WTC11 (cell line): ENCODE data around the gene CPHXL. TPM values are rescaled to one million over a fixed set of nuclear protein-coding genes. Genes with fewer than 3 reads are reported as not detected.
A peak's percentile ranks its signal among the peaks of the same experiment; 100 is the strongest.

ENCODE experiments used
- ATAC-seq: fragments of 200-7000 bp; cut with Tn5 transposase; 2 replicates; pipeline ENCODE4 v1.10.0; 2021; ENCODE audit warnings: mild to moderate bottlenecking, moderate library complexity
- CTCF ChIA-PET: fragments of 300-600 bp; sonication (Branson Sonifier 250); formaldehyde crosslinking; loops from one replicate; lab custom pipeline; 2021; ENCODE audit warnings: antibody characterized with exemption; lab: Charles Lee
- POLR2A ChIA-PET: fragments of 350-600 bp; sonication (Branson Sonifier 250); formaldehyde crosslinking; loops from one replicate; lab custom pipeline; 2021; ENCODE audit warnings: antibody characterized with exemption; lab: Charles Lee
- DNase-seq: peaks from one replicate; pipeline ENCODE4 v3.0.0; 2021; ENCODE audit warnings: low spot score
- H3K27ac Mint-ChIP-seq: 2 replicates; pipeline ENCODE4 v1.8.0; 2021; ENCODE audit warnings: mixed read lengths
- H3K27me3 Mint-ChIP-seq: 2 replicates; pipeline ENCODE4 v1.8.0; 2021; ENCODE audit warnings: low read depth, mild to moderate bottlenecking, moderate library complexity, mixed read lengths
- H3K36me3 Mint-ChIP-seq: 2 replicates; pipeline ENCODE4 v1.8.0; 2021; ENCODE audit warnings: mixed read lengths
- H3K4me1 Mint-ChIP-seq: 2 replicates; pipeline ENCODE4 v1.8.0; 2022; ENCODE audit warnings: mixed read lengths
- H3K4me3 Mint-ChIP-seq: 2 replicates; pipeline ENCODE4 v1.8.0; 2021; ENCODE audit warnings: mild to moderate bottlenecking, moderate library complexity, mixed read lengths
- H3K9me3 Mint-ChIP-seq: 2 replicates; pipeline ENCODE4 v1.8.0; 2021; ENCODE audit warnings: mixed read lengths
- FOXK1 ChIP-seq: sonication (generic); formaldehyde crosslinking; IDR thresholded peaks from 2 replicates; pipeline ENCODE4 v1.8.0; 2022; ENCODE audit warnings: mild to moderate bottlenecking, moderate library complexity, missing genetic modification reagents
- HMGA2 ChIP-seq: fragments of 250-450 bp; sonication (Bioruptor Pico); IDR thresholded peaks from 2 replicates; pipeline ENCODE4 v1.4.0; 2021; ENCODE audit warnings: mild to moderate bottlenecking, moderate library complexity
- KAT7 ChIP-seq: sonication (generic); formaldehyde crosslinking; IDR thresholded peaks from 2 replicates; pipeline ENCODE4 v1.8.1; 2023; ENCODE audit warnings: missing genetic modification reagents, mild to moderate bottlenecking, borderline replicate concordance
- NFE2L1 ChIP-seq: sonication (generic); formaldehyde crosslinking; IDR thresholded peaks from 2 replicates; pipeline ENCODE4 v1.8.1; 2023; ENCODE audit warnings: missing genetic modification reagents
- NR1H2 ChIP-seq: sonication (generic); formaldehyde crosslinking; IDR thresholded peaks from 2 replicates; pipeline ENCODE4 v1.9.0; 2021; ENCODE audit warnings: mild to moderate bottlenecking, moderate library complexity, missing genetic modification reagents
- NR3C1 ChIP-seq: sonication (generic); formaldehyde crosslinking; conservative IDR thresholded peaks from 2 replicates; pipeline ENCODE4 v1.8.1; 2023; ENCODE audit warnings: low read depth, mild to moderate bottlenecking, missing genetic modification reagents
- SP1 ChIP-seq: sonication (generic); formaldehyde crosslinking; conservative IDR thresholded peaks from 2 replicates; pipeline ENCODE4 v1.8.1; 2022; ENCODE audit warnings: missing genetic modification reagents
- TCF7 ChIP-seq: sonication (generic); formaldehyde crosslinking; IDR thresholded peaks from 2 replicates; pipeline ENCODE4 v1.8.0; 2022; ENCODE audit warnings: mild to moderate bottlenecking, low read depth, missing genetic modification reagents, moderate library complexity
- ZNF232 ChIP-seq: sonication (generic); formaldehyde crosslinking; IDR thresholded peaks from 2 replicates; pipeline ENCODE4 v1.8.0; 2022; ENCODE audit warnings: mild to moderate bottlenecking, missing genetic modification reagents
- ZNF423 ChIP-seq: fragments of 250-450 bp; sonication (Bioruptor Pico); IDR thresholded peaks from 2 replicates; pipeline ENCODE4 v2.1.2; 2022; ENCODE audit warnings: mild to moderate bottlenecking, moderate library complexity
- total RNA-seq: library from RNA; stranded (reverse); gene quantifications from 3 replicates; pipeline ENCODE4 v1.2.3, GENCODE V29; 2021
- TF ChIP-seq, protein P1 (sequence below): sonication (generic); formaldehyde crosslinking; conservative IDR thresholded peaks from 2 replicates; pipeline ENCODE4 v1.8.1; 2023; ENCODE audit warnings: mild to moderate bottlenecking, low read depth, missing genetic modification reagents, moderate library complexity
- TF ChIP-seq, protein P2 (sequence below): sonication (generic); formaldehyde crosslinking; conservative IDR thresholded peaks from 2 replicates; pipeline ENCODE4 v1.8.1; 2022; ENCODE audit warnings: mild to moderate bottlenecking, missing genetic modification reagents
- TF ChIP-seq, protein P3 (sequence below): sonication (generic); formaldehyde crosslinking; IDR thresholded peaks from 2 replicates; pipeline ENCODE4 v1.8.1; 2022; ENCODE audit warnings: mild to moderate bottlenecking, missing genetic modification reagents, moderate library complexity, borderline replicate concordance
- TF ChIP-seq, protein P4 (sequence below): sonication (generic); formaldehyde crosslinking; IDR thresholded peaks from 2 replicates; pipeline ENCODE4 v1.8.0; 2022; ENCODE audit warnings: mild to moderate bottlenecking, missing genetic modification reagents
- TF ChIP-seq, protein P5 (sequence below): fragments of 250-450 bp; sonication (Bioruptor Pico); conservative IDR thresholded peaks from 2 replicates; pipeline ENCODE4 v1.9.0; 2021; ENCODE audit warnings: mild to moderate bottlenecking
- TF ChIP-seq, protein P6 (sequence below): sonication (generic); formaldehyde crosslinking; IDR thresholded peaks from 2 replicates; pipeline ENCODE4 v1.8.1; 2022; ENCODE audit warnings: missing genetic modification reagents, borderline replicate concordance

CPHXL gene
- total RNA-seq, 1 experiment from 2014 or later = not detected

DNA sequence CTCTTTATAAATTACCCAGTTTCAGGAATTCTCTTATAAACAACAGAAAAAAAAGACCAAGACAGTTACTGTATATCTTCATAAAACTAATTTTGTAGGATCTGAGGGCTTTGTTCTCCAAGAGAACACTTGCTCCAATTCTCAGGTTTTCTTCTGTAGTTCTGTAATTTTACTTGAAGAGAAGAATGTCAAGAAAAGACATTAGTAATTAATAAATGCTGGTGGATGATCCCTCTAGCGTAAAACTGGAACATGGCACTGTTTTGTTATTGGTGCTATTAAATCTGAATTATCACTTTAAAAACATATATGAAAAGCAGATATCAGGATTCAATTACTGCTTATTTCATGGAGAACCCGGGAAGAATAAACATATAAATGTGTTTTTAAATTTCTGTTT, 36.5 kb upstream of the CPHXL start (continued):
- TF ChIP-seq, protein P1, sequence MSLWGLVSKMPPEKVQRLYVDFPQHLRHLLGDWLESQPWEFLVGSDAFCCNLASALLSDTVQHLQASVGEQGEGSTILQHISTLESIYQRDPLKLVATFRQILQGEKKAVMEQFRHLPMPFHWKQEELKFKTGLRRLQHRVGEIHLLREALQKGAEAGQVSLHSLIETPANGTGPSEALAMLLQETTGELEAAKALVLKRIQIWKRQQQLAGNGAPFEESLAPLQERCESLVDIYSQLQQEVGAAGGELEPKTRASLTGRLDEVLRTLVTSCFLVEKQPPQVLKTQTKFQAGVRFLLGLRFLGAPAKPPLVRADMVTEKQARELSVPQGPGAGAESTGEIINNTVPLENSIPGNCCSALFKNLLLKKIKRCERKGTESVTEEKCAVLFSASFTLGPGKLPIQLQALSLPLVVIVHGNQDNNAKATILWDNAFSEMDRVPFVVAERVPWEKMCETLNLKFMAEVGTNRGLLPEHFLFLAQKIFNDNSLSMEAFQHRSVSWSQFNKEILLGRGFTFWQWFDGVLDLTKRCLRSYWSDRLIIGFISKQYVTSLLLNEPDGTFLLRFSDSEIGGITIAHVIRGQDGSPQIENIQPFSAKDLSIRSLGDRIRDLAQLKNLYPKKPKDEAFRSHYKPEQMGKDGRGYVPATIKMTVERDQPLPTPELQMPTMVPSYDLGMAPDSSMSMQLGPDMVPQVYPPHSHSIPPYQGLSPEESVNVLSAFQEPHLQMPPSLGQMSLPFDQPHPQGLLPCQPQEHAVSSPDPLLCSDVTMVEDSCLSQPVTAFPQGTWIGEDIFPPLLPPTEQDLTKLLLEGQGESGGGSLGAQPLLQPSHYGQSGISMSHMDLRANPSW (CRISPR knock-in tag) = no peak
- TF ChIP-seq, protein P2, sequence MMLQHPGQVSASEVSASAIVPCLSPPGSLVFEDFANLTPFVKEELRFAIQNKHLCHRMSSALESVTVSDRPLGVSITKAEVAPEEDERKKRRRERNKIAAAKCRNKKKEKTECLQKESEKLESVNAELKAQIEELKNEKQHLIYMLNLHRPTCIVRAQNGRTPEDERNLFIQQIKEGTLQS (CRISPR knock-in tag) = no peak
- TF ChIP-seq, protein P3, sequence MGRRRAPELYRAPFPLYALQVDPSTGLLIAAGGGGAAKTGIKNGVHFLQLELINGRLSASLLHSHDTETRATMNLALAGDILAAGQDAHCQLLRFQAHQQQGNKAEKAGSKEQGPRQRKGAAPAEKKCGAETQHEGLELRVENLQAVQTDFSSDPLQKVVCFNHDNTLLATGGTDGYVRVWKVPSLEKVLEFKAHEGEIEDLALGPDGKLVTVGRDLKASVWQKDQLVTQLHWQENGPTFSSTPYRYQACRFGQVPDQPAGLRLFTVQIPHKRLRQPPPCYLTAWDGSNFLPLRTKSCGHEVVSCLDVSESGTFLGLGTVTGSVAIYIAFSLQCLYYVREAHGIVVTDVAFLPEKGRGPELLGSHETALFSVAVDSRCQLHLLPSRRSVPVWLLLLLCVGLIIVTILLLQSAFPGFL (CRISPR knock-in tag) = no peak
- TF ChIP-seq ZNF423 (no peak), NR1H2 (no peak), ZNF232 (CRISPR knock-in tag) (no peak), TCF7 (no peak), FOXK1 (no peak)
- TF ChIP-seq, protein P4, sequence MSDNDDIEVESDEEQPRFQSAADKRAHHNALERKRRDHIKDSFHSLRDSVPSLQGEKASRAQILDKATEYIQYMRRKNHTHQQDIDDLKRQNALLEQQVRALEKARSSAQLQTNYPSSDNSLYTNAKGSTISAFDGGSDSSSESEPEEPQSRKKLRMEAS = no peak
- TF ChIP-seq, protein P5, sequence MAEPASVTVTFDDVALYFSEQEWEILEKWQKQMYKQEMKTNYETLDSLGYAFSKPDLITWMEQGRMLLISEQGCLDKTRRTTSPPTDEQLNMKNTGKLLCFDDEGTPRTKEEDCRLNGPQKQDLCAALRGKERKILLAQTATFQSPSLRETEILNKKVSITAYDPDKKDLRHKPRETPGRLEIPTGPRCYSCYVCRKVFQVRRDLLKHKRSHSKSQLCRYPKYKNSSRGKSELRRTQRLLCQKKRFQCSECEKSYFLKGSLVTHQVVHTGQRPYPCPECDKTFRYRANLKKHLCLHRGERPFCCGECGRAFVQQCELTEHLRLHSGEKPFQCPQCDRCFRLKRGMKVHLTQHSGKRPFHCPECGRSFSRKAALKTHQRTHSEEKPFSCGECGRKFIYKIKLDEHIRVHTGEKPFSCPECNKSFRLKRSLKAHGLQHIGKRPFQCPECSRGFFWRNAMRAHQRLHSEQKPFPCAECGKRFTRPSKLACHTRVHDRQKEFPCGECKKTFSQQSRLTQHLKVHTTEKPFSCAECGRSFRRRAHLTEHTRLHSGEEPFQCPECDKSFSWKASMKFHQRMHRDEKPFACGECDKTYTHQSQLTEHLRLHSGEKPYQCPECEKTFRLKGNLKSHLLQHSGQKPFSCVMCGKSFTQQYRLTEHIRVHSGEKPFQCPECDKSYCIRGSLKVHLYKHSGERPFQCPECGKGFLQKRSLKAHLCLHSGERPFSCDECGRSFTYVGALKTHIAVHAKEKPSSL = no peak

DNA sequence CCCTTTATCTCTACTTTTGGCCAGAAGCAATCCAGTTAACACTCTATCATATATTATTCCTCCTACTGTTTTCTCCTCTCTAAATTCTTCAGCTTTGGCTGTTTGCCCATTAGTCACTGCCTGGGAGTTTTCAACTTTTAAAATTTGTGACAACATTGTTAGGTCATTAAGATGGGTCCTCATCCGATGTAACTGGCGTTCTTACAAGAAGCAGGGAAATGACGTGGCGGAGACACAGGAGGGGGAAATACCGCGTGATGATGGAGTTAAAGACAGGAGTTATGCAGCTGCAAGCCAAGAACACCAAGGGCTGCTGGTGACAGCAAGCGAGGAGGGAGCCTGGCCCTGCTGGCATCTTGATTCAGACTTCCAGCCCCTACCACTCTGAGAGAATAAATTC, 34.8 kb upstream of the CPHXL start:
- CTCF ChIA-PET = interaction anchor here (0.6 kb wide), 1 partner anchor 437 kb away, joined by 3 read pairs; no protein-coding TSS in a partner anchor
- Mint-ChIP-seq H3K27me3 (peaks cover 7% of the 10 kb centered on the region), H3K9me3 (peaks cover 21% of the 10 kb centered on the region), H3K27ac (no peak overlapping the region)
- no peak for DNase-seq
- no peak for TF ChIP-seq NR3C1
- TF ChIP-seq NFE2L1 (CRISPR knock-in tag) = no peak
- no peak for TF ChIP-seq SP1 (CRISPR knock-in tag)
- TF ChIP-seq, all 79 proteins: peak for 0
- ATAC-seq = no peak
- Mint-ChIP-seq H3K36me3 (no peaks in the 10 kb centered on the region), H3K4me1 (no peaks in the 10 kb centered on the region), H3K4me3 (no peak overlapping the region)
- POLR2A ChIA-PET = interaction anchor here (0.7 kb wide), 1 partner anchor 15 kb away, joined by 4 read pairs; no protein-coding TSS in a partner anchor

DNA sequence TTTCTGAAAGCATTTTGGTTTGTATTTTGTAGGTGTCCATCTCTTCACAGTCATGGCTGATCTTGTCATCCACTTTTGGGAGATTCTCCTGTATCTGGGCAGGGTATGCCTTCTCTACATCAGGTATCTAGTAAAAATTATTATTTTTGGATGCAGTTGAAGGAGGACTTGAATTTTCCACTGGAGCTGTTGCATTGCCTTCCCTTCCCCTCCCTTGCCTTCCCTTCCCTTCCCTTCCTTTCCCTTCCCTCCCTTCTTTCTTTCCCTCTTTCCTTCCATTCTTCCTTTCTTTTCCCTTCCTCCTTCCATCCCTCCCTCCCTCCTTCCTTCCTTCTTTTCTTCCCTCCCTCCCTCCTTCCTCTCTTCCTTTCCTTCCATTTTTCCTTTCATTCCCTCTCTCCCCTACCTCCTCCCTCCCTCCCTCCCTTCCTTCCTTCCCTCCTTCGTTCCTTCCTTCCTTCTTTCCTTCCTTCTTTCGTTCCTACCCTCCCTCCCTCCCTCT, 33.8 kb upstream of the CPHXL start:
- Mint-ChIP-seq H3K4me3 (no peak overlapping the region), H3K36me3 (no peaks in the 10 kb centered on the region), H3K27me3 (peaks cover 7% of the 10 kb centered on the region)
- POLR2A ChIA-PET = no interaction called here
- TF ChIP-seq, protein P6, sequence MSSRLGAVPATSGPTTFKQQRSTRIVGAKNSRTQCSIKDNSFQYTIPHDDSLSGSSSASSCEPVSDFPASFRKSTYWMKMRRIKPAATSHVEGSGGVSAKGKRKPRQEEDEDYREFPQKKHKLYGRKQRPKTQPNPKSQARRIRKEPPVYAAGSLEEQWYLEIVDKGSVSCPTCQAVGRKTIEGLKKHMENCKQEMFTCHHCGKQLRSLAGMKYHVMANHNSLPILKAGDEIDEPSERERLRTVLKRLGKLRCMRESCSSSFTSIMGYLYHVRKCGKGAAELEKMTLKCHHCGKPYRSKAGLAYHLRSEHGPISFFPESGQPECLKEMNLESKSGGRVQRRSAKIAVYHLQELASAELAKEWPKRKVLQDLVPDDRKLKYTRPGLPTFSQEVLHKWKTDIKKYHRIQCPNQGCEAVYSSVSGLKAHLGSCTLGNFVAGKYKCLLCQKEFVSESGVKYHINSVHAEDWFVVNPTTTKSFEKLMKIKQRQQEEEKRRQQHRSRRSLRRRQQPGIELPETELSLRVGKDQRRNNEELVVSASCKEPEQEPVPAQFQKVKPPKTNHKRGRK (CRISPR knock-in tag) = 0 out of 2 replicates have a peak, but pooled peaks have one; percentile 42
- TF ChIP-seq KAT7 (CRISPR knock-in tag) = no peak
- TF ChIP-seq HMGA2 (CRISPR knock-in tag) = no peak
- TF ChIP-seq, all 79 proteins: peak for 1
- Mint-ChIP-seq H3K4me1 (no peaks in the 10 kb centered on the region), H3K9me3 (peaks cover 30% of the 10 kb centered on the region), H3K27ac (no peak overlapping the region)
- CTCF ChIA-PET = no interaction called here
- no peak for DNase-seq
- ATAC-seq = no peak
